Neural progenitor cell (in vitro differentiated cells): ENCODE data around the gene FAM193A. TPM values are rescaled to one million over a fixed set of nuclear protein-coding genes. Genes with fewer than 3 reads are reported as not detected.

Experiments used
- DNase-seq: peaks from one replicate; pipeline ENCODE4 v3.0.0-alpha.2; 2016; ENCODE audit warnings: low spot score
- H2AFZ ChIP-seq: fragments of 200-600 bp; sonication (generic); replicated peaks from 2 replicates; pipeline ENCODE4 v1.6.1; 2016; ENCODE audit warnings: antibody characterized with exemption
- H3F3A ChIP-seq: fragments of 200-600 bp; sonication (generic); 2 replicates; pipeline ENCODE4 v1.6.1; 2016; ENCODE audit warnings: antibody characterized with exemption, low read depth
- H3K27ac ChIP-seq: fragments of 200-600 bp; sonication (generic); 2 replicates; pipeline ENCODE4 v1.5.1; 2016; ENCODE audit warnings: mild to moderate bottlenecking
- H3K27me3 ChIP-seq: fragments of 200-600 bp; sonication (generic); 2 replicates; pipeline ENCODE4 v1.6.1; 2016; ENCODE audit warnings: mild to moderate bottlenecking, moderate library complexity
- H3K36me3 ChIP-seq: fragments of 200-600 bp; sonication (generic); 2 replicates; pipeline ENCODE4 v1.5.1; 2016
- H3K4me1 ChIP-seq: fragments of 200-600 bp; sonication (generic); 2 replicates; pipeline ENCODE4 v1.6.1; 2016; ENCODE audit warnings: mixed run types
- H3K4me2 ChIP-seq: fragments of 200-600 bp; sonication (generic); 2 replicates; pipeline ENCODE4 v1.6.1; 2016
- H3K4me3 ChIP-seq: fragments of 200-600 bp; sonication (generic); 2 replicates; pipeline ENCODE4 v1.5.1; 2016
- H3K79me2 ChIP-seq: fragments of 200-600 bp; sonication (generic); 2 replicates; pipeline ENCODE4 v1.6.1; 2016; ENCODE audit warnings: low read depth
- H3K9ac ChIP-seq: fragments of 200-600 bp; sonication (generic); 2 replicates; pipeline ENCODE4 v1.6.1; 2016
- H3K9me3 ChIP-seq: fragments of 200-600 bp; sonication (generic); 2 replicates; pipeline ENCODE4 v1.5.1; 2016; ENCODE audit warnings: low read depth
- H4K20me1 ChIP-seq: fragments of 200-600 bp; sonication (generic); 2 replicates; pipeline ENCODE4 v1.6.1; 2016; ENCODE audit warnings: low read depth
- H3K27ac Mint-ChIP-seq: 3 replicates; pipeline ENCODE4 v1.8.0; 2021; ENCODE audit warnings: mixed read lengths
- H3K27me3 Mint-ChIP-seq: 2 replicates; pipeline ENCODE4 v1.8.0; 2022; ENCODE audit warnings: low read depth, mild to moderate bottlenecking, inconsistent platforms, moderate library complexity, mixed read lengths; ENCODE audit not compliant: insufficient read depth
- H3K36me3 Mint-ChIP-seq: 3 replicates; pipeline ENCODE4 v1.8.0; 2021; ENCODE audit warnings: mixed read lengths
- H3K4me1 Mint-ChIP-seq: 3 replicates; pipeline ENCODE4 v1.8.0; 2021; ENCODE audit warnings: mixed read lengths
- H3K4me3 Mint-ChIP-seq: 3 replicates; pipeline ENCODE4 v1.8.0; 2021; ENCODE audit warnings: mild to moderate bottlenecking, moderate library complexity, mixed read lengths
- H3K9me3 Mint-ChIP-seq: 3 replicates; pipeline ENCODE4 v1.8.0; 2020; ENCODE audit warnings: mixed read lengths
- EZH2 ChIP-seq: fragments of 200-600 bp; sonication (generic); IDR thresholded peaks from 2 replicates; pipeline ENCODE4 v1.6.1; 2017; ENCODE audit warnings: antibody characterized with exemption, mild to moderate bottlenecking, moderate library complexity
- EZH2phosphoT487 ChIP-seq: fragments of 200-600 bp; sonication (generic); IDR thresholded peaks from 2 replicates; pipeline ENCODE4 v1.6.1; 2017; ENCODE audit warnings: antibody characterized with exemption
- total RNA-seq: library from RNA; depleted of rRNA; stranded (reverse); fragments of >200 nt; gene quantifications from 2 replicates; pipeline ENCODE4 v1.2.3, GENCODE V29; 2015; ENCODE audit warnings: low replicate concordance
- TF ChIP-seq, protein P1 (sequence below): fragments of 200-600 bp; sonication (generic); IDR thresholded peaks from 2 replicates; pipeline ENCODE4 v1.5.1; 2017; ENCODE audit warnings: antibody characterized with exemption, mild to moderate bottlenecking

FAM193A gene
- total RNA-seq, 1 donor from 2014 or later: 29.1 TPM

DNA sequence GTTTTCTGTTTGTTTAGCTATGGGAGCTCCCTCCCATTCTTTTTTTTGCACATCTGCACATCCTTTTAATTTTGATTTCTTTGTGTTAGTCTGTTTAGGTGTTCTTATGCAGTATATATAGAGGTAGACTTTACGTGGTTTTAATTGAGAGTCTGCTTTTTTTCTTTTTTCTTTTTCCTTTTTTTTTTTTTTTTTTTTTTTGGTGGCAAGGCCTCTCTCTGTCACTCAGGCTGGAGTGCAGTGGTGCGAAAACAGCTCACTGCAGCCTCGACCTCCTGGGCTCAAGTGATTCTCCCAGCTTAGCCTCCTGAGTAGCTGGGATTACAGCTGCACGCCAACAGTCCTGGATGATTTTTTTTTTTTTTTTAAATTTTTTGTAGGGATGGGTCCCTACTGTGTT lies 68.2 kb downstream of the FAM193A start:
- no peak overlapping the region for H2AFZ ChIP-seq
- no peaks in the 10 kb centered on the region for H3K27me3 ChIP-seq
- peaks cover 5% of the 10 kb centered on the region for H3F3A ChIP-seq
- H3K4me1 ChIP-seq: peaks cover 7% of the 10 kb centered on the region
- Mint-ChIP-seq H3K36me3 (peaks cover 16% of the 10 kb centered on the region), H3K9me3 (no peaks in the 10 kb centered on the region), H3K27me3 (peaks cover under 1% of the 10 kb centered on the region), H3K27ac (peak overlapping the region; percentile 4), H3K4me1 (peaks cover 31% of the 10 kb centered on the region), H3K4me3 (no peak overlapping the region)
- peaks cover 4% of the 10 kb centered on the region for H3K36me3 ChIP-seq
- TF ChIP-seq EZH2phosphoT487 (no peak), EZH2 (no peak)
- TF ChIP-seq, protein P1, sequence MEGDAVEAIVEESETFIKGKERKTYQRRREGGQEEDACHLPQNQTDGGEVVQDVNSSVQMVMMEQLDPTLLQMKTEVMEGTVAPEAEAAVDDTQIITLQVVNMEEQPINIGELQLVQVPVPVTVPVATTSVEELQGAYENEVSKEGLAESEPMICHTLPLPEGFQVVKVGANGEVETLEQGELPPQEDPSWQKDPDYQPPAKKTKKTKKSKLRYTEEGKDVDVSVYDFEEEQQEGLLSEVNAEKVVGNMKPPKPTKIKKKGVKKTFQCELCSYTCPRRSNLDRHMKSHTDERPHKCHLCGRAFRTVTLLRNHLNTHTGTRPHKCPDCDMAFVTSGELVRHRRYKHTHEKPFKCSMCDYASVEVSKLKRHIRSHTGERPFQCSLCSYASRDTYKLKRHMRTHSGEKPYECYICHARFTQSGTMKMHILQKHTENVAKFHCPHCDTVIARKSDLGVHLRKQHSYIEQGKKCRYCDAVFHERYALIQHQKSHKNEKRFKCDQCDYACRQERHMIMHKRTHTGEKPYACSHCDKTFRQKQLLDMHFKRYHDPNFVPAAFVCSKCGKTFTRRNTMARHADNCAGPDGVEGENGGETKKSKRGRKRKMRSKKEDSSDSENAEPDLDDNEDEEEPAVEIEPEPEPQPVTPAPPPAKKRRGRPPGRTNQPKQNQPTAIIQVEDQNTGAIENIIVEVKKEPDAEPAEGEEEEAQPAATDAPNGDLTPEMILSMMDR: no peak
- no peak overlapping the region for H3K4me3 ChIP-seq
- H3K4me2 ChIP-seq: no peak overlapping the region
- H3K79me2 ChIP-seq: peaks cover 99% of the 10 kb centered on the region
- peak; percentile 53 for DNase-seq
- H3K27ac ChIP-seq: peak overlapping the region; percentile 53
- H3K9me3 ChIP-seq: no peaks in the 10 kb centered on the region
- H3K9ac ChIP-seq: no peak overlapping the region
- peaks cover 60% of the 10 kb centered on the region for H4K20me1 ChIP-seq

DNA sequence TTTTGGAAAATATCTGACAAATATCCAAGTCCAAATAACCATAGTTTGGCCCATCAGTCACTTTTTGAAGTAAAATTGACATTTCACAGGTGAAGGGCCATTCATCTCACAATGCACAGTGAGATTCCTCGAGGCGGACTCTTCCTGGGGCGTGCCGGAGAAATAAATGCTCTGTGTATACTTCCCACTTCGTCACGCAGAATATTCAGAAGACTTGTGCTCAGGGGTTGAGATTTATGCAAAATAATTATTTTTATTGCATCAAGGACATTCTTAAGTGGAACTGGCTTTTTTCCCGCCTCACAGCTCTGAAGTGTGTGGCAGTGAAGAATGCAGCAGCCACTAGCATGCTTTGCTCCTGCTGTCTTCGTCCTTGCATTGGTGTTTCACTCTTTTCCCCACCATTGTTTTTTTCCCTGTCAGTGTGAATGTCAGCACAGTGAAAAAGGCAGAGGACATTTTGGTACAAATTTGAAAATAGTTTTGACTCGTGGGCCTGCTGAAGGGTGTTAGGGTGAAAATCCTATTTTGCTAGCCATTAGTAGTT lies 70.6 kb downstream of the FAM193A start:
- H3K27me3 ChIP-seq: no peaks in the 10 kb centered on the region
- H3K27ac Mint-ChIP-seq: no peak overlapping the region
- no peaks in the 10 kb centered on the region for H3K9me3 Mint-ChIP-seq

DNA sequence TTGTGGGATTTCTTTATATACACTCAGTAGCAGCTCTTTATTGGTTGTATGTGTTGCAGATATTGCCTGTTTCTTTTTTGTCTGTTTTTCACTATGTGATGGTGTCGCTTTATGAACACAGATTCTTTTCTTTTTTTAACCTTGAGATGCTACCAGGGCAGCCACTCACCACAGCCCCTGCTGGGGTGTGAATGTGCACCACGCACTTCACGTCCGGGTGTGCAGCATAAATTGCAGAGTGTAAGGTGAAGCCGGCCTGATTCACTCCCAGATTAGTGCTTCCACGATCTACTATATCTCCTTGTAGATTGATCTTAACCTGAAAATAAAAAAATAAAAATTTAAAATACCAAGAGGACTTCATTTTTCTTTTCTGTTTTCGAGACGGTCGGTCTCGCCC lies 71.4 kb downstream of the FAM193A start:
- Mint-ChIP-seq H3K36me3 (peaks cover 12% of the 10 kb centered on the region), H3K27ac (no peak overlapping the region), H3K9me3 (no peaks in the 10 kb centered on the region), H3K4me3 (no peak overlapping the region), H3K27me3 (no peaks in the 10 kb centered on the region), H3K4me1 (peaks cover 26% of the 10 kb centered on the region)
- no peak overlapping the region for H2AFZ ChIP-seq
- peaks cover 5% of the 10 kb centered on the region for H3F3A ChIP-seq
- no peak overlapping the region for H3K4me2 ChIP-seq
- TF ChIP-seq EZH2phosphoT487 (no peak), EZH2 (no peak)
- TF ChIP-seq, protein P1: no peak
- H4K20me1 ChIP-seq: peaks cover 58% of the 10 kb centered on the region
- H3K27me3 ChIP-seq: no peaks in the 10 kb centered on the region
- H3K4me1 ChIP-seq: peaks cover 7% of the 10 kb centered on the region
- H3K9me3 ChIP-seq: no peaks in the 10 kb centered on the region
- no peak overlapping the region for H3K27ac ChIP-seq
- H3K9ac ChIP-seq: no peak overlapping the region
- no peak for DNase-seq
- H3K4me3 ChIP-seq: no peak overlapping the region
- H3K36me3 ChIP-seq: no peaks in the 10 kb centered on the region
- peaks cover 99% of the 10 kb centered on the region for H3K79me2 ChIP-seq

More for the DNA sequence above, 70.6 kb downstream of the FAM193A start:
- no peaks in the 10 kb centered on the region for H3K9me3 ChIP-seq
- H2AFZ ChIP-seq: no peak overlapping the region
- H4K20me1 ChIP-seq: peaks cover 54% of the 10 kb centered on the region
- no peak overlapping the region for H3K27ac ChIP-seq
- H3K27me3 Mint-ChIP-seq: no peaks in the 10 kb centered on the region
- peaks cover 99% of the 10 kb centered on the region for H3K79me2 ChIP-seq
- H3K4me1 Mint-ChIP-seq: peaks cover 26% of the 10 kb centered on the region
- peaks cover 7% of the 10 kb centered on the region for H3K4me1 ChIP-seq
- no peak for DNase-seq
- H3K36me3 Mint-ChIP-seq: peaks cover 14% of the 10 kb centered on the region
- TF ChIP-seq EZH2 (no peak), EZH2phosphoT487 (no peak)
- TF ChIP-seq, protein P1: no peak
- H3K4me3 ChIP-seq: no peak overlapping the region
- no peak overlapping the region for H3K4me2 ChIP-seq
- H3K9ac ChIP-seq: no peak overlapping the region
- no peak overlapping the region for H3K4me3 Mint-ChIP-seq
- peaks cover 5% of the 10 kb centered on the region for H3F3A ChIP-seq
- peaks cover under 1% of the 10 kb centered on the region for H3K36me3 ChIP-seq
